HG02885 (cell line): Measurements from ENCODE around the gene GNLY.

Experiments
- ATAC-seq: cut with Tn5 transposase; IDR thresholded peaks from one replicate; pipeline ENCODE4 v1.9.1; 2021; ENCODE audit warnings: mild to moderate bottlenecking; ENCODE audit not compliant: unreplicated experiment, poor library complexity

The GNLY gene

DNA sequence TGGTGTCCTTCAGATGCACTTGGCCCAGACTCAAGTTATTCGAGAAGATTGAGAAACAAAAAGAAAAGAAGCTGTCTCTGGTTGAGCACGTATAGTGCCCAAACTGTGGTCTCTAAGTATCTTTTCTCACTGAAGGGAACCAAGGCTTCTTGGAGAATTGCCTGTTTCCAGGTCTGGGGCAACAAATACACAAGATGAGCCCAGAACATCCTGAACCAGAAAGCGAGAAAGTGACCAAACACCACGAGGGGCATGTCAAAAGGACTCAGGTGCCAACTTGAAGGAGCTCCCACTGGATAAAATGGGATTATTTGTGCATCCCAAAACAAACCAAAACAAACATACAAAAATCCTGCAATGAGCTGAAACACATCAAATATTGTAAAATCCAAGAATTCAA is 46.0 kb downstream of the GNLY start:
- ATAC-seq, result no peak

DNA sequence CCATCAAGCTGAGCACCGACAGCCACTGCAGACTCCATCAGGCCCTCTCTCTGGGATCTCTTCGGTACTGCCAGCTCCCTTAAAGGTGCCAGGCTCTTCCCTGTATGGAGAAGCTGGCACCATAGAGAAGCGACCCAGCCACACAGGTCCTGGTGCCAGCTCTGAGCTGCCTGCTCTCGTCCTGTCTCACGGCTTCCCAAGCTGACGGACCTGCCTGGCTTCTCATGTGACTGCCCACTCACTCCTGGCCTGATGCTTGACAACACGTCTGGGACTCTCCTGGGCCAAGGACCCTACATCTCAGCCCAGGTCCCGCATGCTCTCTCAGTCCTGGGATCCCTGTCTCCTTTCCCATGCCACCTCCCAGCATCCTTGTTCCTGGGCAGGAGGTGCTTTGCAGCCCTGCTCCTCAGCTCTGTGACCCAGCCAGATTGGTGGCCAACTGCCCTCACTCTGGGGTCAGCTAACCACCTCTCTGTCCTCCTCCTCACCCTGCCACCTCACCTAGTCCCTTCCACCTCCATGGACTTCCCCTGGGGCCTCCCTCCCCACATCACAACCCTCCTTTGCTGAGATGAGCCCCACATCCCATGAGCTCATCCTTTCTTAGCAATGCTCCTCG is 47.2 kb downstream of the GNLY start:
- ATAC-seq, result no peak

DNA sequence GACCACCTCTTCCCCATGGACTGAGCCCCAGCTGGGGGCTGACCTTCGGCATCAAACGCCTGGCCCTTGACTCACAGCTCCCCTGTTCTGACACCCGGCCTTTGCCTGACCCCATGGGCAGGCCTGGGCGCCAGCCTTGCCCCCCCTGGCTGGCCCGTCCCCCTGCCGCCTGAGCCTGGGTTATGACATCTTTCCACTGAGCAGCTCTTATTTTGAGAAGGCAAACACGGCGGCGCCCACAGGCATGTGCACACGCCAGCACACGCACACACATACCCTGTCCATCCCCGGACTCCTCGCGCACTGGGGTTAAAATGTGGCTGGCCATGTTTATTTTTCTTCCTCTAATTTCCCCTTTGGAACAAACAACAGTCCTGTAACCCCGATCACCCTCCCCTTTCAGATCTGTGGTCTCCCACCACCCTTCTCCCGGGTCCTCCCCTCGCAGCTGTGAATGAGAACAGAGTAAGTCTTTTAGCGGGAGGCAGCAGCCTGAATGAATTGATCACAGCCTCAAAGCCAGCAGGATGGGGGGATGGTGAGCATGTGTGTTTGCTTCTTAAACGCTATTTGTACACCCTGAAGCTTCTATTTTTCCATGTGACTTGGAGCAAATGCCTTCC is 47.8 kb downstream of the GNLY start:
- no peak for ATAC-seq

DNA sequence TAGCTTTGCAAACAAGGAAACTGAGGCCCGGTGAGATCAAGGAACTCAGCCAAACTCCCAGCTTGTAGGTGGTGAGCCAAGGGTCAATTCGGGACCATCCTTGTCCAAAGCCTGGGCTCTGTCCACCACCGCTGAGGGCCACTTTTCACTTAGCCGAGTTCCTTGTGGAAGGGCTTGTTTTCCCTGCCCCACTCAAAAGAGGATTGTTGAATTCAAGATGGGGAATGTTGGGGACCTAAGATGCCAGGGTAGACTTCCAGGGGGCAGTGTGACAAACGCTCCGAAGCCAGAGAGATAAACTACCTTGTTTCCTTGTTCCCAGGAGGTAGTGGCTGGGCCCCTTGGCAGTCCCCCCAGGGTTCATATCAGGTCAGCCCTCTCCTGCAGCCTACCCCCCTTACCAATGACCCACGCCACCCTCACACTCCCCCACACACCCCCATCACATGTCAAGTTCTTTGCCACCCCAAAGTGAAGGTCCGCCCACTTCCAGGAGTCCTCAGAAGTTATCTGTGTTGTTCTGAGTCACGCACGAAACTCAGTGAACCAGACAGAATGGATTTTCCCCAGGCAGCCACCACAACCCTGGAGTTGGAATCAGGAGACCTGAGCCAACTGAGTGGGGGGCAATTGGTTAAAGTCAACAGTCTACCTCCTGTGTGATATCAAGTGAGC is 49.3 kb downstream of the GNLY start:
- ATAC-seq, result no peak

DNA sequence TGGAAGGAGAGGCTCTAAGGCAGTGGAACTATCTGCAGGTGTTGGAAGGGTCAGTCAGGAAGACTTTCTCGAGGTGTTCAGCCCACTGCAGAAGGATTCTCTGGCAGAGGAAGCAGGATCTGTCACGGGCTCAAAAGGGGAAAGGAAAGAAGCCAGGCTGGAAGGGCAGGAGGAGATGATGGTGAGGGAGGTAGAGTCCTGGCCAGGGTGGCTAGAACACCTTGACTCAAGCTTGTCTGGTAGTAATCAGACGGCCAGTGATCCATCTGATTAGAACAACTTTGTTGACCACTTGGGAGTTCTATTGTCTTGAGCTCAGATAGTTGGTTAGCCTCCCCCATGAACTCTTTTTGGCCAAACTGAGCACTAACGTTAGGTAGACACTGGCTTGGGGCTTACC is 49.9 kb downstream of the GNLY start:
- no peak for ATAC-seq

DNA sequence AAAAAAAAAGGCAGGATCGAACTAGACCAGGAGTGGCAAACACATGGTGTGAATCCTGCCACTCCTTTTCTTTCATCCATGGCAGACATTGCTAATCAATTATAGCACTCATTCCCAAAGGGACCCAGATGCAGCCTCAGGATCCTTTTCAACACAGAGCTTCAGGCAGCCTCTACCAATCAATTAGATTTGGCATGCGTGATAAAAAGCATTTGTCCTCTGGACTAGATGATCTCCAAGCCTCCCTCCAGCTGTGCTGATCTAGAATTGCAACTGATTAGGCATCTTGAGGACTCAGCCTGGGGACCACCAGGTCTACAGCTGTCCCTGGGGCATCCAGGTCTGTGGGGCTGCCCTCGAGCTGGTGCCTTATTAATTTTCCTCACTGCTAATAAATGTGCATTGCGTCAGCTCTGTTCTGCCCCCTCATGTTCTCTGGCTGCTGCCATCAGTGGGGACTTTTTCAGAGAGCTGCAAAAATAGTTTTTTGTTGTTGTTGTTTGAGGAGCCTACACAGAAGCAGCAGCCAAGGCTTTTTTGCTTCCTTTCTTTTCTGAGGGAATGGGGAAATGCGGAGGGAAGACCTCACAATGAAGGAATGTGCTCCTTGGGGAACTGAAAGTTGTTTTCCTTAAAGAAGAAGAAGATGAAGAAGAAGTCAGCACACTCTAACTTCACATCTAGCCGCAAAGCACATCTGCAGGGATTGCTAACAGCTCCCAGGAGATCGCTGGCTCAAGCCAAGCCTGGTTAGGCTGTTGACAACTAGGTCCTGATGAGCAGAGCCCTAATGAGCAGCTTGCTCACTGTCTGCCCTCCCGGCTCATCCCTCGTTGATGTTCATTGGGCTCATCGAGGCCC is 50.8 kb downstream of the GNLY start:
- no peak for ATAC-seq

DNA sequence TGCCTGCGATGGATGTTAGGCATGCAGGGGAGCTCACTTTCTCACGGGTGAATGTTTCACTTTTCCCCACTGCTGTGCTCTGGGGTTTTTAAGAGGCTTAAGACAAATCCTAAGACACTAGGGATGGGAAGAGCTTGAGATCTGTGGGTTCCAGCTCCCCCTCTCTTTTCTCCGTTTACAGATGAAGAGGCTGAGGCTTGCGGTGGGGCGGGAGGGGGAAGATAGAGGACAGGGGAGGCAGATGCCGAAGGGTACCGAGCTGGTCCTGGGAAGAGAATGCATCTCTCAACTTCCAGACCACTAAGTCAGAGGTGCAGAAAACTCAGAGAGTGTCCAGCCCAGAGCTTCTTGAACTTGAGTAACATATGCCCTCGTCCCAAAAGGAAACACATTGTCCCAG is 51.5 kb downstream of the GNLY start:
- ATAC-seq, result no peak

DNA sequence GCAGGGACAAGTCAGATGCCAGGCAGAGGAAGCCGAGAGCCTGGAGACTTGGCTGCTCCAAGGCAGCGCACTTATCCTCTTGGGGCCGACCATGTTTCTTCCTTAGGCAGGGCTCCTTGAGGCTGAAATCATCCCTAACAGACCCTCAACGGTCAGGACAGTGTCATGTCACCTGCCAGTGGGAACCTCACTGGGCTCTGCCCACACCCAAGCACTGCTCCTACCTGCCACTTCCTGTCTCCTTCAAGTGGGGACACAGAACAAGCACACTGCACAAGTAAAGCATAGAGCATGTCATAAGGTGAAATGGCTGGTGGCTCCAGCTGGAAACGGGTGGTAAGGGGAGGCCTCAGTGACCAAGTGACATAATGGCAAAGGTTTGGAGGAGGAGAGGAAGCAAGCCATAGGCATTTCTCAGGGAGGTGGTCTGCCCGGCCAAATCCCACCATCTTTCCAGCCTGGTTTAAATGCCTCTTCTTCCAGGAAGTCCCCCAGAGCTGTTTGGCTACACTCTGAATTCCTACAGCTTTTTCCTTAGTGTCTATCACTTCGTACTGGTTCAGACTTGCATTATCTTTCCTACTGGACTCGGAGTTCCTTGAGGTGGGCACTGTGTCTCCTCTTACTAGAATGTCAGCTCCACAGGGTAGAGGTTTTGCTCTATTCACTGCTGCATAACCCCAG is 52.3 kb downstream of the GNLY start:
- no peak for ATAC-seq

DNA sequence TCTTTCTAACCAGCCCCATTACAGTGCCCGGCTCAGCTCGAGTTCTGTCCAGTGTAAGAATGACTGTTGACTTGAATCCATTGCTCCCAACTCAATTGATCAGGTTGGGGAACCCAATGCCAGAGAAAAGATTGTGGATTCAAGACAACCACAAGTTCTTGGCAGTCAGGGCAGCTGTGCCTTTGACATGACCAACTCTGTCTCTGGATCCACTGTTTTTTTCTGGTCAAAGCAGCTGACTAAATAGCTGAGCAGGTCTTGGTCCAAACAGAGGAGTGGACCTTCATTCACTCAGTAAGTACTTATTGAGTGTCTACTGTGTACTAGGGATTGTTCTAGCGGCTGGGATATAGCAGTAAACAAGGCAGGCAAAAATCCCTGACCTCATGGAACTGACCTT is 53.3 kb downstream of the GNLY start:
- no peak for ATAC-seq

DNA sequence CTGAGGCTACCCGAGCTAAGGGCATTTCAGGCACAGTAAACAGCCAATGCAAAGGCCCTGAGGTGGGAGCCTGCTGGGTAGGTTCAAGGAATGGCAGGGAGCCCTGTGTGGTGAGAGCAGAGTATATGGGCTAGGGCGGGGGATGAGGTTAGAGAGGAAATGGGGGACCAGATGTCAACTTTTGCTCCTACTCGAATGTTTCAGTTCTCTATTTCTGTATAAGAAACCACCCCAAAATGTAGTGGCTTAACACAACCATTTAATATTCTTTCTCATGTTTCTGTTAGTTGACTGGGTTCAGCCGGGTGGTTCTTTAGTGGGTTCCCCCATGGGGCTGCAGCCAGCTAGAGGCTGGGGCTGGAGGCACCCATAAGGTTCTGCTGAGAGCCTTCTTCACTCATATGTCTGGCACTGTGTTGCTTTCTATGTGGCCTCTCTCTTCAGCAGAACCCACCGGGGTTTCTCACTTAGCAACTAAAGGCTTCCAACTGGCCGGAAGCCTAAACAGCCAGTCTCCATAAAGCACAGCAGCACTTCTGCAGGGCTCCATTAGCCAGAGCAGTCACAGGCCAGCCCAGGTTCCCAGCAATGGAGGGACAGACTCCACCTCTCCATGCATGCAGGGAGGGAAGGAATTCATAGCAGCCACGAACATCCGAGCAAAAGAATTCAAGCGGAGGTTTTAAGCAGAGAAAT is 54.0 kb downstream of the GNLY start:
- ATAC-seq, result peak; percentile 79
